ENCODE measurements around the gene NUDT12. TPM values are rescaled to one million over a fixed set of nuclear protein-coding genes. Genes with fewer than 3 reads are reported as not detected.

Gene NUDT12
- total RNA-seq, 1 donor from 2014 or later: 21.5 TPM

- no peak for DNase-seq
These were observed 22.9 kb downstream of the NUDT12 start for GRCh38 chr5:103539376-103540330.

DNA sequence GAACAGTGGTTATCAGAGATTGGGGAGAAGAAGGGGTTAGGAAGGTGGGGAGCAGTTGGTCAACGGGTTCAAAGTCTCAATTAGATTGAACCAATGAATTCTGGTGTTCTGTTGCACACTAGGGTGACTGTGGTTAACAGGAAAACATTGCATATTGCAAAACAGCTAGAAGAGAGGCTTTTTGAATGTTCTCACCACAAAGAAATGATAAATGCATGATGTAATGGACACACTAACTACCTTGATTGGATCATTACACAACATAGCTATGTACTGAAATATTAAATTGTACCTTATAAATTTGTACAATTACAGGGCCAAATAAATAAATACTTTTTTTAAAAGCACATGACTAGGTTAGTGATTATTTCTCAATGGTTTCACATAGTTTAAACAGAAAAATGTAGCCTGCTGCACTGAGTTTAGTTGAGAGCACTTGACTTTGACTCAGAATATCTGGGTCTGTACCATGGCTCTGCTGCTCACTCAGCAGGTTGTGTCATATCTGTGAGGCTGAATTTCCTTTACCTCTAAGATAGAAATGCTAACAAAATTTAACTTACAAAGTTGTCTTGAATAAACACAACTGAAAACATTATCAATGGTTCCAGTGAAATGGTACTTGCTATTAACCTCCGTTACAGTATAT lies 30.4 kb downstream of the NUDT12 start:
- DNase-seq: no peak

GRCh38 chr5:103526164-103526915 lies 36.2 kb downstream of the NUDT12 start:
- no peak for DNase-seq

GRCh38 chr5:103525361-103525760 lies 37.2 kb downstream of the NUDT12 start:
- peak; percentile 48 for DNase-seq

GRCh38 chr5:103523319-103523718 lies 39.3 kb downstream of the NUDT12 start:
- DNase-seq: no peak

DNA sequence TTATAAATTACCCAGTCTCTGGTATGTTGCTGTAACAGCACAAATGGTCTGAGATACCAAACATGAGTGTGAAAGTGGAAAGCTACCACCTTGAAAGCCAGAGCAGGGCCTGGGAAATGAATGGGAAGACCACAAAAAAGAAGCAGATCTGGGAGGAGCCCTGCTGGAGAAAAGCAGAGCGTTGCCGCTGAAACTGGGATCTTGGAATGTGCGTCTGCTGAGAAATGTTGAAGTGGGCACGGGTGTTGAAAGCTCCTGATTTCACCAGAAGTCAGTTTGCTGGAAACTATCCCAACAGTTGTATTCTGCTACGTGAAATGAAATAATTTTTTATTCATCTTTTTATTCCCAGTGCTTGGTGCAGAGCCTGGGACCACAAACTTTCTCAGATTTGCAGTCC lies 40.0 kb downstream of the NUDT12 start:
- no peak for DNase-seq

DNA sequence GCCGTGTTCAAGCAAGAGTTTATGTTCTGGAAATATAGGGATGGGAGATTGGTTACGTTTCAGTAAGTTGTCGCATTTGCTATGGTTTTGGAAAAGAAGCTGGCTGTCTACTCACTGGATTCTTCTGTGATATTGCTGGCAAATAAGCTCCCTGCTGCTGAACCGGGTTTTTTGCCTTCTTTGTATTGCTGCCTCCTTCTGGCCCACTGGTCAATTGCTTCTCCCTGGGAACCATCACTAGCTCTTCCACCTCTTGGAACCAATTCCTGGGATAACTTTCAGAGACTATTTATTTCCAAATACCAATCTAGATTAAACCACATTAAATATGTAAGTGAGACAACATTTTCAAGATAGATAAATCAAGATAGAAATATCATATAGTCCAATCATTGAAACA lies 43.0 kb downstream of the NUDT12 start:
- no peak for DNase-seq

DNA sequence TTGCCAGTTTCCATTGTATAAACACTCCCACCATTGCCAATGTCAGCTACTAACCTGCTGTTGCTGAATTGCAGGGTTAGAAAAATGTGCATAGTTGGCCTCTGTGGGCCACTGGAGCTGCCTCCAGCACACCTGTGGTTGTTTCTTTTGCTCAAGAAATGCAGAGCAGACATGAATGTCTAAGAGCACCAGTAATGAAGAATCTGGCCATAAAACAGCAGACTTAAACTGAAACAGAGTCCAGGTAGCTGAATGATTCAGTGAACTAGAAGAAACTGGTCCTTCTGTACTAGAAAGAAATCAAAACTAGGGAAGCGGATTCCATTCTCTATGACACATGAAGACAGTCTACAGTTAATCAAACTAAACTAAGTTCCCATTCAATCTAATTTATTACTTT lies 48.2 kb downstream of the NUDT12 start:
- DNase-seq: no peak

GRCh38 chr5:103513701-103514100 lies 48.9 kb downstream of the NUDT12 start:
- no peak for DNase-seq

DNA sequence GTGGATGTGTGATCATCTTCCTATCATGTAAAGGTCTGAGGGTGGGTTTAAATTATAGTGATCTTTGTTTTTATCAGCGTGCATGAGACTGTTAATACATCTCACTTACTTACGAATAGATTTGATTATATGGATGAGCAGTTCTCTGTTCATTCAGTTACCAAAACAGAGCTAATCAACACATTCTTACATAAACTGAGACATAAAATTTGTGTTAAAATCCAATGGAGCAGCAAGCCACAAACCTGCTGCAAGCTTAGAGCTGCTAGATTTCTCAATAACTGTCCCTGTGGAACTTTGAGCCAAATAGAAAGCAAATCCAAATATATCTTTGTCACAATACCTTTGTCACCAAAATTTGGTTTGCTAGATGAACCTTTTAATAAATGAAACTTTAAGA lies 50.1 kb downstream of the NUDT12 start:
- no peak for DNase-seq

- DNase-seq: no peak
These were observed 51.1 kb downstream of the NUDT12 start for GRCh38 chr5:103511554-103511885.

DNA sequence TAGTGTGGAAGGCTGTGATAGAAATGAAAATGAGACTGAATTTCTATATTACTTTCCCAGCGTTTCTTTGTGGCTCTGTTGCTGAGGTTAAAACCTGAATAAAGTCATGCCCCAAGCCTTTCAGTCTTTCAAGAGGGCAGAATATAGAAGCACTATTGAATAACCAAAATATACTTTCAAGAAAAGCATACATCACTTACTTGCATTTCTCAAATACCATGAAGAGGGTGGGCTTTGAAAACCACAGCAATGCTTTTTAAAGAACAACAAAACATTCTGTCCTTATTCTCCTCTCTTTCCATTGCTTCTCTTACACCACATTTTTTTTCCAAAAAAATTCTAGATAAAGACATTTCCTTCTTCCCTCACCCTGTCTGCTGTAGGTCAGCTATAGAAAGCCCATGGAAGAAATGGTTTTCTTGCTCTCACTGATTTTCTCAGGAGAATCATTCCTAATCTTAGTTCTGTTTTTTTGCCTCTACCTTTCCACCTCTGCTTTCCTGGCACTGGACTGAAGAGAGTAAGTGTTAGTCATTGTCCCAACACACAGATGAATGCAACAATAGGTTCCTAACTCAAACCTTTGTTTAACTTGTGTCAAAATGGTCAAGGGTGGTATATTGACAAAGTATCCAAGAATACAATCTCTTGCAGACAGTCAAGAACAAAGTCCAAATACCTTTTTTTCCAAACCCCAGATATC lies 51.6 kb downstream of the NUDT12 start:
- DNase-seq: no peak

- DNase-seq: no peak
These were observed 56.8 kb downstream of the NUDT12 start for GRCh38 chr5:103505581-103506305.

DNA sequence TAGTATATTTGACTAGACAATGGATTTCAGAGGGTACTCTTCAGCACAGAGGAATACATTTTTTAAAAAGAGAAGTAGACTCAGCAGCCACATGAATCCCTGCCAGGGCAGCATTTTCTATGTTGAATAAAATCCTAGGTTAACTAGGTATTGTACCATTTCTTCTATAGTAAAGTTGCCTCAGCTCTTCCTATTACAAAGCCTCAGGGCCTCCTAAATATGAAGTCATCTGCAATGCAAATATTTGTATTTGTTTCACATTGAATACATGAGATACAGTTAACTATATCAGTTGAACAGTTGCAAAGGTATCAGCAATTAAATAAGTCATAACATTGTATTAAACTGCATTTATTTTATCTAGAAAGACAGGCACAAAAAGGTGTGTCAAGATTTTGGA lies 59.5 kb downstream of the NUDT12 start:
- no peak for DNase-seq

DNA sequence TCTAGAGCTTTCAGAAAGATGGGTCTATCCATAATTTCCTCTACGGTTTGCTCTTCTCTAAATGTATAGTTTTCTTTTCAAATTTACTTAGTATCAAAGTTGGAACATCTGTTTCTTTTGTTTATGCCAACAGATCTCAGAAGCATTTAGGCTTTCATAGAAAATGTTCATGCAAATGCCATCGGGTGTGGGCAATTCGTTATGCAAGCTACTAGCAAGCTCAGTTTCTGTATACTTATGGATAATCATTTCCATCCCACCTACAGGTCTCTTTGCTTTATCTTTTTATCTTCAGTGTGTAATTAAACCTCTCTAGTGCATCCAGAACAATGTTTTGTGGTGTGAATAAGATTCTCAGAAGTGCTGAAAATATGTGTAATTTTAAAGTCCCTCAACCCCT lies 59.9 kb downstream of the NUDT12 start:
- DNase-seq: no peak
